ENCODE measurements around the gene ZBTB33. TPM values are rescaled to one million over a fixed set of nuclear protein-coding genes. Genes with fewer than 3 reads are reported as not detected.

Gene ZBTB33
- 10.4 and 13.4 TPM in 2 replicates for polyA plus RNA-seq

GRCh38 chrX:120250522-120251271 is at the start of gene ZBTB33:
Gene ZBTB33, plus strand, starts transcription at chrX:120250812. Its CDS starts 2,604 bp downstream, at chrX:120253416.

Other genes starting within 250 kb of the ZBTB33 start
- 0.36 TPM in 1 of 2 replicates, not detected in the other for gene RHOXF2B, start 173.1 kb upstream of the ZBTB33 start, polyA plus RNA-seq
- gene RHOXF1, start 134.9 kb upstream of the ZBTB33 start, polyA plus RNA-seq = 1.8 TPM in 1 of 2 replicates, not detected in the other
- 0.97 TPM in 1 of 2 replicates, not detected in the other for gene RHOXF2, start 92.2 kb upstream of the ZBTB33 start, polyA plus RNA-seq
- gene TMEM255A, start 60.6 kb downstream of the ZBTB33 start, polyA plus RNA-seq = 142 and 168 TPM in 2 replicates
- gene ATP1B4, start 111.3 kb downstream of the ZBTB33 start, polyA plus RNA-seq = not detected in 2 replicates
- 42.2 and 57.9 TPM in 2 replicates for gene LAMP2, start 218.5 kb downstream of the ZBTB33 start, polyA plus RNA-seq